Retinal pigment epithelial cell (primary cell): ENCODE data around the gene PITPNM2.

Source experiments
- DNase-seq: peaks from one replicate; pipeline ENCODE4 v3.0.0-alpha.2; 2010; ENCODE audit warnings: low read depth
- H3K4me3 ChIP-seq: 2 replicates; pipeline ENCODE4 v1.5.1; 2011; ENCODE audit warnings: mild to moderate bottlenecking, low read length, control low read depth, moderate library complexity
- TF ChIP-seq, protein P1 (sequence below): conservative IDR thresholded peaks from 2 replicates; pipeline ENCODE4 v1.5.1; 2011; ENCODE audit warnings: low read depth, low read length, control low read depth, inconsistent platforms

The PITPNM2 gene

DNA sequence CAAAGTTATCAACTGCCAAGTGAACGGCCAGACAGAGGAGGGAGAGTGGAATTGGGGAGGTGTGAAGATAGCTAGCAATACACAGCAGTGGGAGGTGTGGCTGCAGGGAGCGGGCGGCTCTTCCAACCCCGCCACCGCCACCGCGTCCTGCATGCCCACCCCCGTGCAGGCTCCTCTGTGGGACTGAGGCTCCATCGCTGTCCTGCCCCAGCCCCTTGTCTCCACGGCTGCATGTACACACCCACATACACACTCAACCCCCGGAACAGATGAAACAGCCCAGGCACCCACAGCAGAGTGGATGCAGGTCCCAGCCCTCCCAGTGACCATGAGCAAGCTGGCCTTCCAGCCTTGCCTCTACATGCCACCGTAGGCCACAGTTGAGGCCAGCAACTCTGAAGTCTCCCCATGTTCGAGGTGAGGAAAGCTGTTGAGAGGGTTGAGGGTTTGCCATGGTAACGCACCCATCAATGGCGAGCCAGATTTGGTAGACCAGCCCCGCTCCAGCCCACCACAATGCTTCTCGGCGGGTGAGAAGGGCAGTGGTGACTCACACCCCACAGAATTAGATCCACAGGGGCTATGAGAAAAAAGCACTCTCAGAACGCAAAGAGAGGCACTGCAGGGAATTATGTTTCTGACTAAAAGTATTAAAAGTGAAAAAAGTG, 39.3 kb downstream of the PITPNM2 start:
- H3K4me3 ChIP-seq = no peak overlapping the region
- no peak for DNase-seq
- TF ChIP-seq, protein P1, sequence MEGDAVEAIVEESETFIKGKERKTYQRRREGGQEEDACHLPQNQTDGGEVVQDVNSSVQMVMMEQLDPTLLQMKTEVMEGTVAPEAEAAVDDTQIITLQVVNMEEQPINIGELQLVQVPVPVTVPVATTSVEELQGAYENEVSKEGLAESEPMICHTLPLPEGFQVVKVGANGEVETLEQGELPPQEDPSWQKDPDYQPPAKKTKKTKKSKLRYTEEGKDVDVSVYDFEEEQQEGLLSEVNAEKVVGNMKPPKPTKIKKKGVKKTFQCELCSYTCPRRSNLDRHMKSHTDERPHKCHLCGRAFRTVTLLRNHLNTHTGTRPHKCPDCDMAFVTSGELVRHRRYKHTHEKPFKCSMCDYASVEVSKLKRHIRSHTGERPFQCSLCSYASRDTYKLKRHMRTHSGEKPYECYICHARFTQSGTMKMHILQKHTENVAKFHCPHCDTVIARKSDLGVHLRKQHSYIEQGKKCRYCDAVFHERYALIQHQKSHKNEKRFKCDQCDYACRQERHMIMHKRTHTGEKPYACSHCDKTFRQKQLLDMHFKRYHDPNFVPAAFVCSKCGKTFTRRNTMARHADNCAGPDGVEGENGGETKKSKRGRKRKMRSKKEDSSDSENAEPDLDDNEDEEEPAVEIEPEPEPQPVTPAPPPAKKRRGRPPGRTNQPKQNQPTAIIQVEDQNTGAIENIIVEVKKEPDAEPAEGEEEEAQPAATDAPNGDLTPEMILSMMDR = no peak

DNA sequence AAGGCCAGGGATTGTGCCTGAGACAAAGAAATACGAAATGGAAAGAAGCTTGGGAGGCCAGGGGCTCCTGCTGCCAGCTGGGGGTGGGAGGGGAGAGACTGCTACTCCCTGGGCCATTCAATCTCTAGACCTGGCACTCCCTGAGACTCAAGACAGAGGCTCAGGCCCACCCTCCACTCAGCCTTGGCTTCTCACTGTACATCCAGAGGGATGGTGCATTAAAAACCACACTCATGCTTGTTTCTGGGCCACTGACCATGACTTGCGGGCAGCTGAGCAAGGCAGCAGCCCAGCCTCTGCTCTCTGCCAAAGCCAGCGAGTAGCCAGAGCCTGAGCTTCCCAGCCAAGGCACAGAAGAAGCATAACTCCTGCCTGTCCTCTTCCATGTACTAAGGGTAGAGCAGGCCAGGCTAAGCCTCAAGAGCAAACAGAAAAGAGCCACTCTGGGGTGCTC, 41.5 kb downstream of the PITPNM2 start:
- no peak overlapping the region for H3K4me3 ChIP-seq
- TF ChIP-seq, protein P1 = no peak
- no peak for DNase-seq

DNA sequence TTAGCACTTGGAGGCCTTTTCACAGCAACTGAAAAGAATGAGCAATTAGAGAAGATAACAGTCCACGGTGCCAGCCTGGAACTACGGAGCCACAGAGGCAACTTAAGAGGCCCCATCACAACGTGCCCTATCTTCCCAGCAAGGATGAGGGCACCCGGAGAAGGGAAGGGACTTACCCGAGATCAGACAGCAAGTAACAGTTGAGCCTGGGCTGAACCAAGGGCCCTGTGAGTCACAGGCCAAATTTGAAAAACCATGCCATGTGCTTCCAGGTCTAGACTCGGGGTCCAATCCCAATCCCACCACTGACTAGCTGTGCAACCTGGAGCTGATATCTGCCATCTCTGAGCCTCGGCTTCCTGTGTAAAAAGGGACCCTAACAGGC, 42.2 kb downstream of the PITPNM2 start:
- no peak for DNase-seq
- TF ChIP-seq, protein P1 = no peak
- no peak overlapping the region for H3K4me3 ChIP-seq

DNA sequence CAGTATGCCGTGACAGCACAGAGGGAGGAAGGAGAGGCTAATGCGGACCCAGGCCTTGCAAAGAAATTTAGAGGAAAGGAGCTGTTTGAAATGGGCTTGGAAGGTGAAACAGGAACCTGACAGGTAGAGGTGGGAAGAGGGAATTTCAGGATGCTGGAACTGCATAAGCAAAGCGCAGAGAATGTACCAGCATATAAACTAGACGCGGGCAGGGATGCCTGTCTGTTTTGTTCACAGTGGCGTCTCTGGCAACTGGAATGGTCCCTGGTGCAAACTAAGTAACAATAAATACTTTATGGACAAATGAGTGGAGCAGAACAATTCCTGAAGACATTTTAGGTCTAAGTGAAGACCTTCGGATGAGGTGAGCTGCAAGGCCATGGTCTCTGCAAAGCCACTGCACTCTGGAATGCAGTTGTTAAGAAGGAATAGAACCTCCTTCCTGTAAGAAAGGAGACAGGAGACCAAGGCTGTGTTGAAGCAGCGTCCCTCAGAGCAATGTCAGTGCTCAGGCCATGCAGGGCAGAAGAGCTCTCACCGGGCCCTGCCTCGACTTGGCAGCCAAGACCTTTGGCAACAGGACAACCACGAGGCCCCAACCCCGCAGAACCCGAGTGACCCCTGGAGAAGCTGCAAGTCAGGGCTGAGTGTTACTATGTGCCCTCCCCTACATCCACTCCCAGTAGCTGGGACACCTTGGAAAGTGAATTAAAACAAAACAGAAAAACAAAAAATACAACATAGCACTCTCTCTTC, 42.8 kb downstream of the PITPNM2 start:
- TF ChIP-seq, protein P1 = no peak
- no peak for DNase-seq
- H3K4me3 ChIP-seq = no peak overlapping the region

DNA sequence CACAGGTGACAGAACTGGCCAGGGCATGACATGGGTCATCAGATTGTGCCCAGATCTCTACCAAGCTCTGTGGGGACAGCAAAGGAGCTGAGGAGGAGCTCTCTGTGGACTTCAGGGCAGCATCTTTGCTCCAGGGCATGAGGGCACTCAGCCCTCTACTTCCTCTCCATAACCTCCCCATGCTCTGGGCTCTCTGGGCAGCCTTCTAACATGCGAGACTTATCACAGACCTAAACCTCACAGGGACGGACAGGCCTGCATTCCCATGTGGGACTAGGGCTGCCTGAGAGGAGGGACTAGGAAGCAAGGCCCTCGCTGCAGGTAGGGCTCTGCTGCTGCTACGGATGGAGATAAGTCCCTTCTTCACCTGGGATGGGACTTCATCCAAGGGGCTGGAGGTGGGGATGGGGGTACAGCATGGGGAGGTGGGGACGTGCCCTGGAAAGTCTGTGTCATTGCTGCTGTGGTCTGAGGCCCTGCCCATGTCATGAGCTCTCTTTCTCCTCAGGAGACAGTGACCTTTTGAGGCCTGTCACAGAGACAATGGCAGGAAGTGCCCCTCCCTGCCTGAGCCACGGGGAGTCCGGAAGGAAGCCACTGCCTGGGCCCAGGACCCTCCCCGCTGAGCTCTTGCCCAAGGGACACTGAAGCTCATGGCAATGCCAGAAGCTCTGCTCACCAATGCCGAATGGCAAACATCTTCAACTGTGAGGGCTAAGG, 44.1 kb downstream of the PITPNM2 start:
- no peak for DNase-seq
- H3K4me3 ChIP-seq = no peak overlapping the region
- TF ChIP-seq, protein P1 = no peak

DNA sequence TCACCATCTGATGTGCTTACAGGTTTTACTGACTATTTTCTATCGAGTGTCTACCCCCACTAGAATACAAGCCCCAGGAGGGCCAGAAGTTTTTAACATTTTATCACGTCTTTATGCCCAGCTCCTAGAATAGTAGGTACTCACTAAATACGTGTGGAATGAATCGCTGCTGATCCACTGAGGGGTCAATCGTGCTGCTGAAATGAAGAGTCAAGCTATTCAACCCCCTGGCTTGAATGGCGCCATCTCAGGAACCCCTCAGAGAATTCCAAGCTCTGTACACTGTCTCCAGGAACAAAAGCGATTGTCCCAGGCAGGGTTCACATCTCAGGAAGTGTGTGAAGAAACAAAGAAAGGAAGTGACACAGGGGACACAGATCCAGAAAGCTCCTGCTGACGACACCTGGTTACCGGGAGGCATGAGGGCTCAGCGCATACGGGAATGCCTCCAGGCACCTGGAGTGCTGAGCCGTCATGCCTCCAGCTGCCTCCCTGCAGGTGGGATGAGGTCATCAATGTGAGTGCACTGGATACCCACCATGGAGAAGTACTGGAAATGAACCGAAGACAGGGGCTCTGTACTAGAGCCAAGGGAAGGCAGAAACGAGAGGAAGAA, 45.6 kb downstream of the PITPNM2 start:
- H3K4me3 ChIP-seq = no peak overlapping the region
- DNase-seq = no peak
- TF ChIP-seq, protein P1 = no peak
